Glomerular endothelial cell (primary cell): Measurements from ENCODE around the gene TRPC4. TPM values are rescaled to one million over a fixed set of nuclear protein-coding genes. Genes with fewer than 3 reads are reported as not detected.

Source experiments
- DNase-seq: peaks from one replicate; pipeline ENCODE4 v3.0.0-alpha.2; 2011; ENCODE audit warnings: low read depth, low spot score; ENCODE audit errors: extremely low read depth
- total RNA-seq: library from RNA; depleted of rRNA; stranded (reverse); fragments of >200 nt; gene quantifications from 2 replicates; pipeline ENCODE4 v1.2.3, GENCODE V29; 2015

TRPC4 gene
- 2.8 and 6.3 TPM in 2 replicates for total RNA-seq

DNA sequence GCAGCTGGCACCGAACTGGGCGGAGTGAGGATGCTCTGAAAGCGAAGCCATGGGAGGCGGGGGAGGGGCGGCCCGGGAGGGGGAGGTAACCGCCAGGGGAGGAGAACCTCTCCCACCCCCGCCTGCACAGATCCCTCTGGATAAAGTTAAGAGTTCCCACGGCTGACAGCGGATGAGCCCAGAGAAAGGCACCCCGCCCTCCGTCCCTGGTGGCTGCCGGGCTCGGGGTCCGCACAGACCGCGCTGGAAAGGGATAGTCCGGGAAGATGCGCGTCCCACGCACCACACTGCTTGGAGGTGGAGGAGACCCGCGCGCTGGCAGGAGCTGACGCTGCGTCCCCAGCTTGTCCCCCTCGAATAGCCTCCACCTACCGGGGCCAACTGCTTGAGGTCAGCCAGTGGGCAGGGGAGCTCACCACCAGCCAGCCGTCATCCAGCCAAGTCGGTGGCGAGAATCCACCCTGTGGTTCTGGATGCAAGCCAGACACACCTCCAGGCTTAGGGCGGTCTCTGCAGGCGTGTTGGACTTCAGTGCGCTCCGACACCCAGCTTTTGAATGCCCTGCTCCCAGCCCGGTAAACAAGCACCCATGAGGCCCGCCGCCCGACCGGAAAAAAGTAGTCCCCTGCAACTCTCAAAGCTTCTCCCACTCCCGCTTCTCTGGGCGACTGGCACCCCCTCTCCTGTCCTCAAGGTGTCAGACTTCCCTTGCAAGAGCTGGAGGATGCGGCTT, at the start of gene TRPC4:
Gene TRPC4 (minus strand): TSS at position 17 of the 733 bp plus-strand sequence. CDS start 86,439 bp downstream, outside the sequence.
- no peak for DNase-seq

DNA sequence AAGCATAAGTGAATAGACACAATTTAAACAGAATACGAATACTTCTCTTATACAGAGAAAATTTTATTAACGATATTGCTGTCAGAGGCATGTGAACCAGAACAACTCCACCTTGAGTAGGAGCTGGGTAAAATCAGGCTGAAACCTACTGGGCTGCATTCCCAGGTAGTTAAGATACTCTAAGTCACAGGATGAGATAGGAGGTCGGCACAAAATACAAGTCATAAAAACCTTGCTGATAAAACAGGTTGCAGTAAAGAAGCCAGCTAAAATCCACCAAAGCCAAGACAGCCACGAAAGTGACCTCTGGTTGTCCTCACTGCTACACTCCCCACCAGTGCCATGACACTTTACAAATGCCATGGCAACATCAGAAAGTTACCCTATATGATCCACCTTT, 49.2 kb upstream of the TRPC4 start:
- DNase-seq, result no peak

DNA sequence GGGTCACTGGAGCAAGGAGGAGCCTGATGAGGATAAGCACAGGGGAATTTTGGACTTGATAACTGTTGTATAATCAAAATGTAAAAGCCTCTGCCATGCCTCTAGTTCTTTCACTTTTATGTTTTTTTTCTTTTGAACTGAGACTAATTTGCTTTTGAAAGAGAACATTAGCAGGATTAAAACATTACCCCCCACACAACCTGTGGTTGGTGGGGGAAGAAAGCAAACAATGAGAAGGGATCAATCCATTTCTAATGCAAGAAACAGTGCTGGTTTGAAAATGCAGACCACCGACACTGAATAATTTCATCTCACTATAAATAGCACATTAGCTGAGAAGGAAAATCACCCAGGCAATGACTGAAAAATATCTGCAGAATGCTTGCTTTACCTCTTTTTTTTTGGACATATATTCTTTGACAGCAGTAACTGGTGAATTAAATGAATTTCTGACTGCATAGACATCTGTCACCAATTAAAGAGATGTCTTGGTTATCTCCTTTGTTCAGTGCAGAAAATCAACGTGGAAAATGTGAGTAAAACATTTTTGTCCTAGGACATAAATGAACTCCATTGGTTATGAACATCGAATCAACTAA, 48.6 kb upstream of the TRPC4 start:
- DNase-seq, result no peak

DNA sequence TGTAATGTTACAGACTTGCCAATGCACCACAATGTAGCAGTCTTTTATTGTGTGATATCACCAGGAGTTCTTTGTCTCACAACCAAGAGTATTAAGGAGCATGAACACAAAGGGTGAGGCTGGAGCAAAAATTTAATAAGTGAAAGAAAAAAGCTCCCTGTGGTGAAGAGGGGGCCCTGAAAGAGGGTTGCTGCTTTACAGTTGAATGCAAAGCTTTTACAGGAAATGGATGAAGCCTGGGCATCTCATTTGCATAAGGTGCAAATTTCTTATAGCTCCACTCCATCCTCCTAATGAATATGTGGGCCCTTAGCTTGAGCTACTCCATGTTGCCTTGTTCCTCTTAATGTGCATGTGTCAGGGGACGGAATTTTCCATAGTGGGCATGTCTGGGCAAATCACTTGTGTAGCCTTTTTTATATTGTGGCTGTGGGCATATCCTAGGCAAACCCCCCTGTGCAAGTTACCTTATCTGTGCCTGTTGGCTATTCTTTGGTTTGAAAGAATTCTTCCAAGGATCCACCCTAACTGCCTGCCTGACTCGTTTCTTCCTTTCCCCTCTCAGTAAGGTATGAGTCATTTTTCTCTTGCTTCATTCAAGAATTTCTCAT, 45.3 kb upstream of the TRPC4 start:
- DNase-seq, result no peak

DNA sequence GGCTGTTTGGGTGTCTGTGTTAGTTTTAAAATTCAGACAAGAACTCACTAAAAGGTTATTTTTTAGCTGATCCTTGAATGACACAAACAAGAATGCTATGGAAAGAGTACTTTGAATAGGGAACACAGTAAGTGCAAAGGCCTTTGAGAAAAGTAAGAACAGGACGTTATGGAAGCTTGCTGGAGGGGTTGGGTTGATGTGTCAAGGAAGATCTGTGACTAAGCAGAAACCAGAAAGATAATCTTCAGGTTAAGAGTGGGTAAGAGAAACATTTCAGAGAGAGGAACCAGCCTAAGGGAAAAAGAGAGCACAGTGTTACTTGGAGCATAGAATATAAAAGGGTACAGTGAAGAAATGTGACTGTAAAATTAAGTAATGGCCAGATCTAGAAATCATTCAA, 41.2 kb upstream of the TRPC4 start:
- DNase-seq, result no peak

DNA sequence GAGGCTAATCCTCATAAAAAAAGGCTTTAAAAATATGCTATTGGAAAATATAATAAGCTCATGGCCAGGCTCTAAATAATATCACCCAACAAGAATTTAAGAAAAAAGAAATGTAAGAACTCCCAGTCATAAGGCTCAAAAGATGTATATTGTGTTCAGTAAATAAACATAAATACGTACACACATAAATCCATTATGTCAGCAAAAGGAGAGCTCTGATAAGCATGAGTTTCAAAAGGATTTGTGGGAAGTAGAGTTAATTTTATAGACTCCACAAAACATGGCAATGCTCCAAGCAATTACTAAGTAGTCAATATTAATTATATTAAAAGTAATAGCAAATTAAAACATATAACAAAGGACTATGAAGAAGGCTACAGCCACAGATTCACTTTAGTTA, 37.3 kb upstream of the TRPC4 start:
- DNase-seq, result no peak

DNA sequence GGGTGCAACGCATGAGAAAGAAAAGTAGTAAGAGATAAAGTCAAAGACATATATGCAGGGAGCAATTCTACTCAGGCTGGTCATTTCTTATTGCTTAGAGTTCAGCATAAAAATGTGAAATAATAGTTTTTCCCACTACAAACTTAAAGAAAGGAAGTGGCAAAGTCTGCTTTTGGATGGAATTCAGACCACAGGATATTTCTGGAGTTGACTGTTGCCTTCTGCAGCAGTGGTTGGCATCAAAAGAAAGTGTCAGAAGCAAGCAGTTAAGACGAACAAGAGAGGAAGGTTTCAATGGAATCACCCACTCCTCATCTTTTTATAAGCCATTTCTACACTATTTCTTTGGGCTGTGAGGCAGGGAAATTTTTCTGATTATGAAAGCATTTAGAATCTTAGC, 36.2 kb upstream of the TRPC4 start:
- DNase-seq, result no peak

DNA sequence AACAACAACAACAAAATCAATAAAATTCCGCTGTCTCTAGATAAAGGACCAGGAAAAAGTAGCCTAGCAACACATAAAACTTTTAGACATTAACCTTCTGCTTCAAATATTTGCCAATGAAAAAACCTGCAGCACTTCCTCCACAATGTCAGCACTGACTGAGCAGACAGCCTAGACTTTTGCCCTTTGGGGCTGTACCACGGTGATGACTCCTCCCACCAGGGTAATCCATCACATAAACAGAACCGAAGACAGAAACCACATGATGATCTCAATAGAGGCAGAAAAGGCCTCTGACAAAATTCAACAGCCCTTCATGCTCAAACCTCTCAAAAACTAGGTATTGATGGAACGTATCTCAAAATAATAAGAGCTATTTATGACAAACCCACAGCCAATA, 30.2 kb upstream of the TRPC4 start:
- DNase-seq, result no peak

DNA sequence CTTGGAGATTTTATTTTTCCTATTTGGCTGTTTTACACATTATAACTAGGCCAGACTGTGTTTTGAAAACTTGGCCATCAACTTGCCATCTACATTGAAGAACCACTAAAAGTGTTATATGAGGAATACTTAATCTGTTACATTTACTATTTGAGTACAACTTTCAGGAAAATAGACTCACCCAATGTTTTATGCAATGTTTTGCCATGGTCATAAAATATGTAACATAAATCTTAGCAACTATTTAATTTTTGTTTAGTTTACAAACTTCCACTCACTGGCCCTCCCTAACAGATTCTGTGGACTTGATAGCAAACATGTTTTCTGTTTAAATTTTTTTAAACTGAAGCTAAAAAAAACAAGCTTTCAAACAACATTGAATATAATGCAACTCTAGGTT, 23.7 kb upstream of the TRPC4 start:
- no peak for DNase-seq

DNA sequence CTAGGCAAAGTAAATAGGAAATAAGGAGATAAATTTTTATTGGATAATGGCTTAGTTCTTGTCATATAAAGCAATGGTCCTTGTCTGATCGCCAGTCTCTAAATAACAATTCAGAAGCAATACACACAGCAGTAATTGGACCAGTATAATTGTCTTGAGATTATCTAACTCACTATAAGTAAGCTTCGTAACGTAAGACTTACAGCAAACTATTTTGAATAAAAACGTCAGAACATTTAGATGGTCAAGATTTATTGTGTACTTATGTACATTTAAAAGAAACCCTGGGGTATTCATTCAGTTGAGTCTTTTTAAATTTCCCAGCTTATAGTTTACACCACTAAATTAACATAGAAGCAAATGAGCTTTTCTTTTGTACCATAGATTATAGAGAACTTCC, 20.2 kb upstream of the TRPC4 start:
- DNase-seq, result no peak

DNA sequence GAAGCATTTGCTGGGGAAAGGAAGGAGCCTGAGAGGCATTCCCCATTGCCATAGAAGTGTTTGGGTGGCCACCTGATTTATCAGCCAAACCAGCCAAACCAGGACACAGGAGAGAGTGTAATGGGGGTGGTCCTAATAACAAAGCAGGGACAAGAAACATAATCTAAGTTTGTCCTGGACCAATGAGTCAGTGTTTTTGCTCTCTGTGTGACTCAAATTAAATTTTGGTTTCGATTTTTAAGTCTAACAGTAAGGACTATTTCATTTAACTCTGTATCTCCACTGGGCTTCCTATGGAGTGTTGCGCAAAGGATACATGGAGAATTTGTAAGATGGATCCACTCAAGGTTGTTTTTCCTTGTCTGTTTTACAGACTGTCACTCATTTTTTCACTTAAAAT, 19.5 kb upstream of the TRPC4 start:
- no peak for DNase-seq

DNA sequence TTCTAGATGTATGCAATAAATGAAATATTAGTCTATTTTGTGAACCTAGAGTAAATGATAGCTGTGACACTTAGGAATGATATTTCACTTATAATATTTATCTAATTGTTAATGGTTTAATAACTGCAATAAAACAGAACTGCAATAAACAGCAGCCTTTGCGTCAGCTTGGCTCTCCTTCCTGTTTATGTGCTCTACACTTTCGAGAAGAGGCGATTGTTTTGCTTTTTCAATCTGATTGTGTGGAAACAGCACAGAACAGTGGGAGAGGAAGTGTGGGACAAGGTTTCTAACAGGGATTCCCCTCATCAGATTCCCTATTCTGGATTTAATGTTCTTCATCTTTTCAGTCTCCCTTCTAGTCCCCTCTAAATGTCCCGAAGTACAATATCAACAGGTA, 17.3 kb upstream of the TRPC4 start:
- DNase-seq, result no peak

DNA sequence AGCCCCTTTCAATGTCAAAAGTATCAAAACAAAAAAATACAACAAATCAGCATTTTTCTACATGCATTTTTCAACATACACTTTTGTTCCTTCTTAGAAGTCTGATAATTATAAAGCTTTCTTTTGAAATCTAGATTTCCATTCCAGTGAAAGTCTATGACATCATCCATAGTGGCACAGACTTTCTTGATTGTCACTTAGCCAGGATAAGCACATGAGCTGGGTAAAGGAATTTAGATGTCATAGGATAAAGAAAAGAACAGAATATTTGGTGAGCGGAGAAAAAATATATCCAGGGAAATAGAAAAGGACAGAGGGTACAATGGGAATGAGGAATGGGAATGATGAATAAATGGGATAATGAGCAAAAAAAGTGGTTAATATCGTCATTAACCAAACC, 15.1 kb upstream of the TRPC4 start:
- DNase-seq, result no peak

DNA sequence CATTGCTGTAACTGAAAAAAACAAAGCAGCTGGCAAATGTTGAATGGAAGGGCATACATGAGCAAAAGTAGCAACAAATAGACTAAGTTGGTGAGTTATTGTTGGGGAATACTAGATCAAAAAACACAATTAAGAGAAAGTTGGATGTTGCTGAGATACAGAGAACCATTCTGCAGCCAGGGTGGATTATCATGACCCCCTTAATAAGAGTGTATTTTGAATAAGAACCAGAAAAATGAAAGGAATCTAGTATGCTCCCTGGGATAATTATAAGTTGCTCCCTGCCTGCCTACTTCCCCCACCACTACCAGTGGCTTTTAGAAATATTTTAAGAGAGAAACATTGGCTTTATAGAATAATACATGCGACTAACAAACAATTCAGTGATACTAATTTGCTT, 14.5 kb upstream of the TRPC4 start:
- no peak for DNase-seq

DNA sequence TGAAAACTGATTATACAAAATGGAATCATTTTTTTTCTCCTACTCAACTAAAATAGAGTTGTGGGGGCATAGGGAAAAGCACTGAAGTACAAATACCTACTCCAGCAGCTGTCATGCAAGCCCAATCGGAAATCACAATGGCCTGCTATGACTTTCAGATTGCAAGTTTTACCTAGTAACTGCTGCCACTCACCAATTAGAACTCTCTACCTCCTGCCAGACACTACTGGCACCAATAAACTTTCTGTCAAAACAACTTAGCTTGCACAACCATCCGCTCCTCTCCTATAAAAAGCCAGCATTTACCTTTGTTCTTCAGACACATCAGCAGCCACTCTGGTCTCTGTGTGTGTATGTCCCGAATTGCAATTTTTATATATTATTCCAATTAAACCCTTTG, 9.3 kb upstream of the TRPC4 start:
- DNase-seq, result no peak

DNA sequence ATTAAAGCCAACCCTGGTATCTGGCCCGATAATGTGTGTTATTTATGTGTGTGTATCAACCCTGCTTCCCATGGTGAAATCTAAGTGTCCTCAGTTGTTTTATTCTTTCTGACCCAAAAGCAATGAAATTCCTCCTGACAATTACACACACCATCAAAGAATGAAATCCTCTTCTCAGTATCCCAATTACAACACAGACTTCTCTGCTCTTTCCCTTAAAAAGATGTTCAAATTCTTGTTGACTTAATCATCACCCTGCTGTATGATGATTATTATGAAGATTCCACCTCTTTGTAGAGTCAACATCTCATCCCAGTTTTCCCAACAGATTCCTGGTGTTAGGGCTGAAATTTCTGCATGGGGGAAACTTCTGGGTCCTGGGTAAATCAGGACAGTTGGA, 8.9 kb upstream of the TRPC4 start:
- DNase-seq, result no peak

DNA sequence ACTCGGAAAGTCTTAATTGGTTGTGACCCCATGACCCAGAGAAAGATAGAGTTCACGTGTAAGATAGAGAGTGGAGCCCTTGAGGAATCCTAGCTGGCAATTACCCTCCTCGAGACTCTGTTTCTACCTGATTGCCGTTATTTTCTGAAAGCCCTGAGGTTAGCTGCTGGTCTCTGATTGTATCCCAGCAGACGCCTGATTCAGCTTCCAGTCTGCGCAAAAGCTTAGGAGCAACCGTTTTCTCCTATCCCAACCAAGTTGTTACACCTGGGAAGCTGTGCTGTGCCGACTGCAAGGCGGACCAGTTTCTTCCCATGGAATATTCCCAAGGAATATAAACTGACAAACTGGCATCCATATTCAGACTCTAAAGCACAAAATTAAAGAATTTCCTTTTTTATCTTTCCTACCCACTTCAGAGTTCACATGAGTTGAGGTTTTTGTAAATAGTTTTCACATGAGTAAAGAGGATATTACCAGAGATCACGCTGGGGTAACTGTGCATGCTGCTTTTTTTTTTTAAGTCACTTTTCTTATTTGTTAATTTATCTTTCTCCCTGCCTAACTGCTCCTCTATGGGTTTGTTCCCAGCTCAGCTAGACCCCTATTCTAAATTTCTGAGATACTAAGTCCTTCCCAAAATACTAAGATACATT, 1.5 kb upstream of the TRPC4 start:
- DNase-seq, result no peak

DNA sequence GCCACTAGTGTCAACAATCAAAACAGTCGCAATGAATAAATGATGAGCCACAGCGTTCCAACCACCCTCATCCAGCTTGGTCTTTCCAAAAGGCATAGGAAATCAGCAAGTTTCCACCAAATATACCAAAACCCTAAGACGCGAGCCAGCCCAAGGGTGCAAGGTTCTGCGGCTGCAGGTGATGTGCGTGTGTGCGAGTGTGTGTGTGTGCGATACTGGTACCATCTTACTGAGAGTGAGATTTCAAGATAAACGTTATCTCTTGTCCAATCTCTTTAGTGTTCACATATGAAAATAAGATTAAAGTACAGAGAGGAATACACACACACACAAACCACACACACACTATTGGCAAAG, 895 bp upstream of the TRPC4 start:
- DNase-seq, result no peak

DNA sequence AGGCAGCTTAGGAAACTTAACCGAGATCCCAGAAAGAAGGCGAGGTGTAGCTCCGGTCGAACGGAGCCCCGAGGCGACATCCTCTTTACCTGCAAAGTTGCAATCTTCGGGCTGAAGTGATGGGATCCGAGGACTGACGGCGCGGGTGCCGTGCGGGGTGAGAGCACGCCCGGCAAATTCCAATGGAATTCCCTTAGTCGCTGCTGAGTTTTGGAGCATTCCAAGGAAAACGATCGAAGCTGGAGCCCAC, 141 bp downstream of the TRPC4 start:
- no peak for DNase-seq

DNA sequence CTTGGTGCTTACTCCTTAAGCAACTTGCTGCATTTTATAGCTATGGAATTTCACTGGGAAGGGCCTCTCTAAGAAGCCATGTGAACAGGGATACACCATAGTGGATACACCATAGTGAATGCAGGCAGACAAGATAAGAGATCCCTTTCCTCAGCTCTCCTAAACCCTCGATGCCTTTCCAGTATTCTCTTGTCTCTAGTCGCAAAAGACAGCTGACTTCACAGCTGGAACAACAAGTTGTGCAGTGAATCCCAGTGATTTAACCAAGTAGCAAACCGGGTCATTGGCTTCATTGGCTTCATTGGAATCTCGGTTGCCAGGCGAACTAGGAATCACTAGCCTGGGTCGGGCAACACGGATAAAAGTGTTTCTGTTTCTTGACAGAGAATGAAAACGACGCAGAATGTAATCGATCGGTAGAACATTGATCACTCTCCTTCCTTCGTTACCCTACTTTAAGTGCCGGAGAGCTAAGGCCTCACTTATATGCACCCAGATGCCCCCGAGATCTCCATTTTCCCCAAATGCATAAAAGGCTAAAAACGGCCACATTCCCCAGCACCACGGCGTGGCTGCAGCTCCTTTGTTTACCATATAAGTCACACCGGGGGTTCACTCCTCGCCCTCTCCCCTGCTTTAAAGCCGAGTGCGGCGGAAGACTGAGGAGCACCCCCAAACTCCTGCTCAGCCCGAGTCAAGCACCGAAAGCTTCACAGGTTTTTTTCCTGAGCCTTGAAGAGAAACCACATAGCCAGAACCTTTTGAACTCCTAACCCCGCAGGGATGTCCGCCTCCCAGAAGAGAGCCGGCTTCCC, 674 bp downstream of the TRPC4 start:
- no peak for DNase-seq

DNA sequence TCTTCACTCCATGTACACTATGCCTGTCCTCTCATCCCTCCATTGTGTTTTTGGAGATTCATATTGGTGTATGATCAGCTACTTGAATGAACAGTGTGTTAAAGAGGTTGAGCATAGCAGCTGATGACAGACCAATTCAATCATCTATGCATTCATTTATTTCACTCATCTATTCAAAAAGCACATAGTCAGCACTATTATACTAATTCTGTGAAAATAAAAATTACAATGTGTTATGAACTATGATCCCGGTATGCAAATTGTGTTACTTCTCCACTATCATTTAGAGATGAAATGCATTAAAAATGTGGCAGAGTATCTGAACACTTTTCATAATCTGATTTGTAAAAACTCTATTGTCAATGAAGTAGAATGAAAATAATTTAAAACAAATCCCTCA, 5.9 kb downstream of the TRPC4 start:
- DNase-seq, result no peak
